Type B pancreatic cell (in vitro differentiated cells): Measurements from ENCODE around the gene NPTN. TPM values are rescaled to one million over a fixed set of nuclear protein-coding genes. Genes with fewer than 3 reads are reported as not detected.
"Not testable (repeated sequence)": the region's sequence is repeated elsewhere in the genome, so short reads cannot be mapped to it uniquely, and the experiment has no call there.

Source experiments
- DNase-seq: peaks from one replicate; pipeline ENCODE4 v3.0.0; 2021; ENCODE audit warnings: mixed read lengths; ENCODE audit not compliant: unreplicated experiment; ENCODE audit errors: extremely low spot score
- H3K27ac Mint-ChIP-seq: 2 replicates; pipeline ENCODE4 v1.8.0; 2021; ENCODE audit warnings: mild to moderate bottlenecking, mixed read lengths
- H3K27me3 Mint-ChIP-seq: 2 replicates; pipeline ENCODE4 v1.8.0; 2021; ENCODE audit warnings: mixed read lengths
- H3K36me3 Mint-ChIP-seq: 2 replicates; pipeline ENCODE4 v1.8.0; 2021; ENCODE audit warnings: mixed read lengths
- H3K4me1 Mint-ChIP-seq: one replicate; pipeline ENCODE4 v1.8.0; 2021; ENCODE audit warnings: mixed read lengths; ENCODE audit not compliant: unreplicated experiment
- H3K4me3 Mint-ChIP-seq: 2 replicates; pipeline ENCODE4 v1.8.0; 2021; ENCODE audit warnings: mild to moderate bottlenecking, mixed read lengths
- H3K9me3 Mint-ChIP-seq: 2 replicates; pipeline ENCODE4 v1.8.0; 2021; ENCODE audit warnings: mixed read lengths
- total RNA-seq: library from RNA; stranded (reverse); gene quantifications from 2 replicates; pipeline ENCODE4 v1.2.1, GENCODE V29; 2021; ENCODE audit warnings: low replicate concordance
- TF ChIP-seq, protein P1 (sequence below): fragments of 200-600 bp; sonication (generic); conservative IDR thresholded peaks from 2 replicates; pipeline ENCODE4 v1.5.0; 2021; ENCODE audit warnings: antibody characterized with exemption, mild to moderate bottlenecking

NPTN gene
- total RNA-seq, 1 donor from 2014 or later: 89.6 TPM

- Mint-ChIP-seq H3K27me3 (no peaks in the 10 kb centered on the region), H3K27ac (no peak overlapping the region), H3K36me3 (peaks cover 8% of the 10 kb centered on the region), H3K4me1 (peaks cover 9% of the 10 kb centered on the region), H3K9me3 (no peaks in the 10 kb centered on the region), H3K4me3 (no peak overlapping the region)
- TF ChIP-seq, protein P1, sequence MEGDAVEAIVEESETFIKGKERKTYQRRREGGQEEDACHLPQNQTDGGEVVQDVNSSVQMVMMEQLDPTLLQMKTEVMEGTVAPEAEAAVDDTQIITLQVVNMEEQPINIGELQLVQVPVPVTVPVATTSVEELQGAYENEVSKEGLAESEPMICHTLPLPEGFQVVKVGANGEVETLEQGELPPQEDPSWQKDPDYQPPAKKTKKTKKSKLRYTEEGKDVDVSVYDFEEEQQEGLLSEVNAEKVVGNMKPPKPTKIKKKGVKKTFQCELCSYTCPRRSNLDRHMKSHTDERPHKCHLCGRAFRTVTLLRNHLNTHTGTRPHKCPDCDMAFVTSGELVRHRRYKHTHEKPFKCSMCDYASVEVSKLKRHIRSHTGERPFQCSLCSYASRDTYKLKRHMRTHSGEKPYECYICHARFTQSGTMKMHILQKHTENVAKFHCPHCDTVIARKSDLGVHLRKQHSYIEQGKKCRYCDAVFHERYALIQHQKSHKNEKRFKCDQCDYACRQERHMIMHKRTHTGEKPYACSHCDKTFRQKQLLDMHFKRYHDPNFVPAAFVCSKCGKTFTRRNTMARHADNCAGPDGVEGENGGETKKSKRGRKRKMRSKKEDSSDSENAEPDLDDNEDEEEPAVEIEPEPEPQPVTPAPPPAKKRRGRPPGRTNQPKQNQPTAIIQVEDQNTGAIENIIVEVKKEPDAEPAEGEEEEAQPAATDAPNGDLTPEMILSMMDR: no peak
- DNase-seq: no peak
Measured at GRCh38 chr15:73564255-73564654, 68.9 kb downstream of the NPTN start.

DNA sequence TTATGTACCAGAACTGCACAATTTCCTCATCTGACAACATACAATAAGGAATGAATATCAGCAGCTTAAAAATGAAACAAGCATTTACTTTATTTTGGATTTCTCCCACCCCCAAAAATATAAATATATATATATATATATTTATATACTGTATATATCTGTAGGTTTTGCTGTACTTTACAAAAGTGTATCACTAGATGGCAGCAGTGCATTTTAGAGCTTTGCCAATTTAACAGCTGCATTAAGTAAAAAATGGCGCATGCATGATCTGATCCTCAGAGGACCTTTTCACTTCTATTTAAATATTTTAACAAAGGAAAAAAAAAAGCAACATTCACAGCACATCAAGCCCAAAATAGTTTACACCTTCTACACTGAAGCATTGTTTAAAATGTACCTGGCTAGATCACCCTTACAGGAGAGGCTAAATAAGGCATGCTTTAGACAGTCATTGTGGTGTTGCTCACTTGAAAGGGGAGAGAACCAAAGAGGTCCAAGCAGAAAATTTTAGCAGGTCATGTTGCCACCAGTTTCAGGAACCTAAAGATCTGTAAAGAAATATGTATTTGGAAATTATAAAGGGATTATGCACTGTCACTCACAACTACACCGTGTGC is 72.6 kb downstream of the NPTN start:
- peaks cover 9% of the 10 kb centered on the region for H3K36me3 Mint-ChIP-seq
- H3K27me3 Mint-ChIP-seq: no peaks in the 10 kb centered on the region
- TF ChIP-seq, protein P1: peak; percentile 79
- peaks cover 4% of the 10 kb centered on the region for H3K4me1 Mint-ChIP-seq
- peak overlapping the region; percentile 32 for H3K27ac Mint-ChIP-seq
- DNase-seq: no peak
- H3K9me3 Mint-ChIP-seq: no peaks in the 10 kb centered on the region
- H3K4me3 Mint-ChIP-seq: no peak overlapping the region

- Mint-ChIP-seq H3K4me3 (no peak overlapping the region), H3K4me1 (no peaks in the 10 kb centered on the region), H3K36me3 (peaks cover 9% of the 10 kb centered on the region), H3K27me3 (no peaks in the 10 kb centered on the region), H3K9me3 (no peaks in the 10 kb centered on the region), H3K27ac (no peak overlapping the region)
- TF ChIP-seq, protein P1: no peak
- no peak for DNase-seq
Measured at GRCh38 chr15:73558529-73558928, 74.7 kb downstream of the NPTN start.

GRCh38 chr15:73555080-73555479 is 78.1 kb downstream of the NPTN start:
- no peak overlapping the region for H3K27ac Mint-ChIP-seq

GRCh38 chr15:73550190-73550589 is 83.0 kb downstream of the NPTN start:
- DNase-seq: no peak

More at GRCh38 chr15:73555080-73555479, 78.1 kb downstream of the NPTN start:
- H3K9me3 Mint-ChIP-seq: no peaks in the 10 kb centered on the region
- no peaks in the 10 kb centered on the region for H3K4me1 Mint-ChIP-seq
- H3K27me3 Mint-ChIP-seq: no peaks in the 10 kb centered on the region
- TF ChIP-seq, protein P1: no peak
- no peak overlapping the region for H3K4me3 Mint-ChIP-seq
- DNase-seq: no peak
- H3K36me3 Mint-ChIP-seq: peaks cover 6% of the 10 kb centered on the region

GRCh38 chr15:73548925-73549324 is 84.3 kb downstream of the NPTN start:
- not testable (repeated sequence) for H3K27ac Mint-ChIP-seq, H3K4me3 Mint-ChIP-seq, DNase-seq, H3K9me3 Mint-ChIP-seq, H3K4me1 Mint-ChIP-seq, H3K36me3 Mint-ChIP-seq, H3K27me3 Mint-ChIP-seq

More at GRCh38 chr15:73550190-73550589, 83.0 kb downstream of the NPTN start:
- H3K36me3 Mint-ChIP-seq: no peaks in the 10 kb centered on the region
- H3K4me1 Mint-ChIP-seq: no peaks in the 10 kb centered on the region
- H3K27ac Mint-ChIP-seq: no peak overlapping the region
- no peaks in the 10 kb centered on the region for H3K9me3 Mint-ChIP-seq
- H3K27me3 Mint-ChIP-seq: no peaks in the 10 kb centered on the region
- TF ChIP-seq, protein P1: no peak
- no peak overlapping the region for H3K4me3 Mint-ChIP-seq
